WI38 (cell line): ENCODE measurements around the gene AFF4.

ENCODE experiments used
- H3K4me3 ChIP-seq: 2 replicates; pipeline ENCODE4 v1.5.1; 2011; ENCODE audit warnings: low read depth, mild to moderate bottlenecking, control low read depth, low read length
- TF ChIP-seq, protein P1 (sequence below): IDR thresholded peaks from 2 replicates; pipeline ENCODE4 v1.5.1; 2012; ENCODE audit warnings: low read depth, mild to moderate bottlenecking, control low read depth, low read length

Gene AFF4

DNA sequence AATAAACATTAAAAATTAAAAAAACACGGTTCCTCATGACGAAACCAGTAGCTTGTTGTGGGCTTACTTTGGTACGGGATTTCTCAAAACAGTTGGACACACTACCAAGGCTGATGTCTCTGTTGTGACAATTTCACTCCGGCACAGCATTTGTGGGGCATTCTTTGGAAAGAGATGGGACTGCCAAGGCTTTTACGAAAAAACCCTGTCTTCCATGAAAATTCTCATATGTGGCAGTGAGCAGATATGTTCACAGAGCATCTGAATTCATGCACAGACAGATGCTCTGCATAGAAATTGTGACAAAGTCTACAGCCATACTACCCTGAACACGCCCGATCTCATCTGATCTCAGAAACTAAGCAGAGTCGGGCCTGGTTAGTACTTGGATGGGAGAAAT lies 115.2 kb downstream of the AFF4 start:
- no peak overlapping the region for H3K4me3 ChIP-seq
- TF ChIP-seq, protein P1, sequence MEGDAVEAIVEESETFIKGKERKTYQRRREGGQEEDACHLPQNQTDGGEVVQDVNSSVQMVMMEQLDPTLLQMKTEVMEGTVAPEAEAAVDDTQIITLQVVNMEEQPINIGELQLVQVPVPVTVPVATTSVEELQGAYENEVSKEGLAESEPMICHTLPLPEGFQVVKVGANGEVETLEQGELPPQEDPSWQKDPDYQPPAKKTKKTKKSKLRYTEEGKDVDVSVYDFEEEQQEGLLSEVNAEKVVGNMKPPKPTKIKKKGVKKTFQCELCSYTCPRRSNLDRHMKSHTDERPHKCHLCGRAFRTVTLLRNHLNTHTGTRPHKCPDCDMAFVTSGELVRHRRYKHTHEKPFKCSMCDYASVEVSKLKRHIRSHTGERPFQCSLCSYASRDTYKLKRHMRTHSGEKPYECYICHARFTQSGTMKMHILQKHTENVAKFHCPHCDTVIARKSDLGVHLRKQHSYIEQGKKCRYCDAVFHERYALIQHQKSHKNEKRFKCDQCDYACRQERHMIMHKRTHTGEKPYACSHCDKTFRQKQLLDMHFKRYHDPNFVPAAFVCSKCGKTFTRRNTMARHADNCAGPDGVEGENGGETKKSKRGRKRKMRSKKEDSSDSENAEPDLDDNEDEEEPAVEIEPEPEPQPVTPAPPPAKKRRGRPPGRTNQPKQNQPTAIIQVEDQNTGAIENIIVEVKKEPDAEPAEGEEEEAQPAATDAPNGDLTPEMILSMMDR, result no peak

DNA sequence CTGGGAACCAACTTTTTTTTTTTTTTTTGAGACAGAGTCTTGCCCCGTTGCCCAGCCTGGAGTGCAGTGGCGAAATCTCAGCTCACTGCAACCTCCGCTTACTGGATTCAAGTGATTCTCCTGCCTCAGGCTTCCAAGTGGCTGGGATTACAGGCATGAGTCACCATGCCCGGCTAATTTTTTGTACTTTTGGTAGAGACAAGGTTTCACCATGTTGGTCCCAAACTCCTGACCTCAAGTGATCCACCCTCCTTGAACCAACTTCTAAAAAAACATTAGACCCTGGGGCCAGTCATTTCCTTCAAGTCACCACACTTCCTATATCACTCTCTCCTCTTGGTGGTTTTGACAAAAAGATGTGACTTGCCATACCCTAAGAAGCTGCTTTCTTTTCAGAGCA lies 122.1 kb downstream of the AFF4 start:
- no peak overlapping the region for H3K4me3 ChIP-seq
- TF ChIP-seq, protein P1, result no peak

DNA sequence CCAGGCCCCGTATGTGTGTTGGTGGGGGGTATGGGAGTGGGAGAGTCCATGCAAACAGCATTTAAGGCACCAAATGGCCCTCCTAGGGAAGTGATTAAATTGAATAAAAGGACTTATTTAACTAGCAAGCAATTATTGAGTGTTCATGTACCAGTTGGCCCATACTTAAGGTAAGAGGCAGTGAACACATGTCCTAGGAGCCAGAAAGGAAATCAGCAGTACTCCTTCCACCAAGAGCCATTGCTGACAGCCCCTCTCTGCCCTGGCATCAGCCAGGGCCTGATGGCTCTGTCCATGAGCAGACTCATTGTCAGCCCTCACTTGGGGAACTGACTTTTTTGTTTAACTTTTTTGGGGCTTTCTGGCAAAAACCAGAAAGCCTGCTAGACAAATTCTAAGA lies 122.5 kb downstream of the AFF4 start:
- TF ChIP-seq, protein P1, result no peak
- H3K4me3 ChIP-seq, result no peak overlapping the region

DNA sequence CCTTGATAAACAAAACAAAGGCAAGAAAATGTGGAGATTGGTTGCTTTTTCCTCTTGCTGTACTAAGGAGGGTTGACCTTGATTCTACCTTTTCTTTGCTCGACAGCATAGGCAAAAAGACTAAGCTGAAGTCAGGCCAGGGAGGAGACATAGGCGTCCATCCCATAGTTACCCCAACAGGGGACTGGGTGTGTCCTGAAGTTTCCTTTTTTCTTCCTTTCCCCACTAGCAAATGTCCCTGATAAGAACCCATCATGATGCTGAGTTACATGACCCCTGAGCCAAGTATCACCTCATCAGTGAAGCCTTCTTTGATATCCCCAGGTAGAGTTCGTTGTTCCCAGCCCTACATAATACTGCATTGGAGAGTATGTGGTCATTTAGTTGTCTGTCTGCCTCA lies 123.1 kb downstream of the AFF4 start:
- TF ChIP-seq, protein P1, result no peak
- no peak overlapping the region for H3K4me3 ChIP-seq

DNA sequence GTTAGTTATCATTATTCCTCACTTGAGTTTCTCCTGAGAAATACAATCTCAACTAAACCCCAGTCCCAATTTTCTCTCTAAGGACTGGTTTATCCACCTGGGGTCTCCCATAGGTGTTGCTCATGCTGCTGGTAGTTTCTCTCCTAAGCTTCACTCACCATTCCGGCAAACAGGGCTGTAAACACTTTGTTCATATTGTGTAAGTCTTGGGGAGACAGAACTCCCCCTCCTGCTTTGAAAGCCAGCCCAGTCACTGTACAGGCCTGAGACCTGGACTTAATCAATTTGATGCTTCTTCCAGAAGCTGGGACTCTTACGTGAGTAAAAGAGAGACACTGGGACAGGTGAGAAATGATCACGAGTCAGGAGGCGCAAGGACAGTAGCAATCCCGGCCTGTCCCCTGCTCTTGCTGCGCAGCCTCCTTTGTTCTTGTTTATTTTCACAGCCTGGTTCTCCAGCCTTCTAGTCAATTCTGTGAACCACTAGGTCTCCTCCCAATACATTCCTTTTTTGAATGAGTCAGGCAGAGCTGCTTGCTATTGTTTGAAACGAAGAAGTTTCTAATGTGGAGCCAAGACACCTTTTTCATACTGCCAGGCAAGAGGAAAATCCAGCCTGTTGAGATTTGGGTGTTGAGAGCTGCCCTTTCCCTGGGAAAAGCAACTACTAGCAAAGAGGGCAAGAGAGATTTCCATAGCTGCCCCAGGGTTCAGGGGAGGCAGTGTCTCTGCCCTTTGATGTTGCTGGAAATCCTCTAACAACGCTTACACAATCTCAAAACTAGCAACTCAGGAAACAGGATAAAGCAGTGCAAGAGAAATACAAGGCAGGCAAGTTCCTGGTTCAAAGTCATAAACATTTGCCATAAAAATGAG lies 123.8 kb downstream of the AFF4 start:
- no peak overlapping the region for H3K4me3 ChIP-seq
- TF ChIP-seq, protein P1, result no peak

DNA sequence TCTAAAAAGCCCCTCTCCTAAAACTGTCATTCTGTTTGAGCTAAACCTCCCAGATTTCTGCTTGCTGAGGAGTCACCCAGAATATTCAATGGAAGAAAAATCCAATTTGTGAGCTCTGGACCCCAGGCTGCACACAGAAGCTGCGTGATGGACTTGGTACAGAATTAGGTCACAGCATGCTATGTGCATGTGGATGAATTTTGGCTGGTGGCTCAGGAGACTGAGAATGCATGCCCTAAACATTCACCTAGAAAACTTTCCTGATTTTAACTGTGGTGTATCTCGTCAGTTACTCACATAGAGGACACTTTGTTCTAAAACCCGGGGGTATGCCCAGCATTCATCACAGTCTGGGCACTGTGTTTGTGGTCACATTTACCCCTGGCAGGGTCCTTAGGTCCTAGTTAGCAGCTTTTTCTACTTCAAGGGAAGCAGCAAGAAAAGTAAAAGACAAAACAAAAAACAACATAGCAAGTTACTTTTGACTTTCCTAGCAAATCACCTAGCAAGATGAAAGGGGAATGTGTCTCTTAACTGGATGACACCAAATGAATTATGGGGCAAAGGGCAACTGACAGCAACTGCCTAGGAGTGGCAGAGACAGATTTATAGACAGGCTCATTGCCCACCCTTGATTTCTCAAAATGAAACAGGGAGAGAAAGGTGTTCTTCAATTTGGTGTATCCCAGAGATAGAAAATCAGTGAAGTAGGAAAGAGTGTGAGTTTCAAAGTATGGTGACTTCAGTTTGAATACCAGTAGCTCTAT lies 124.7 kb downstream of the AFF4 start:
- TF ChIP-seq, protein P1, result no peak
- H3K4me3 ChIP-seq, result no peak overlapping the region

DNA sequence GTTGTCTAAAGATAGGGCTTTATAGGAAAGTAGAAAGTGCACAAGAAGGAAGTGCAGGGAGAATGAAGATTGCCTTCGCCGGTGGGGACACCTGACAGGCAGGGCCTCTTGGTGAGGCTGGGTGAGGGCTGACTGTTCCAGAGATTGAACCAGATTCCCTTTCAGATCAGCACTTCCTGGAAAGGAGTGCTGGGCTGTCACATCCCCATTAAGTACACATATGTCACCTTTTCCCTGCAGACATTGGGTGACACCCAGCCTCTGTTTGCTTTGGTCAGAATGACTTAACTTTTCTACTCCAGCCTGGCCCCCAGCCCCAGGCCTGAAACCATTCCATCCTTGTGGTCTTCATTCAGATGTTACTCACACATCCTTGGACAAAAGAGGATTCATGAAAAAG lies 125.6 kb downstream of the AFF4 start:
- TF ChIP-seq, protein P1, result no peak

More for the DNA sequence above, 125.6 kb downstream of the AFF4 start:
- H3K4me3 ChIP-seq, result no peak overlapping the region
